Measurements from ENCODE around the gene FKBP1A.
"Not testable (repeated sequence)": the region's sequence is repeated elsewhere in the genome, so short reads cannot be mapped to it uniquely, and the experiment has no call there.

FKBP1A gene

GRCh38 chr20:1417273-1417672, 24.4 kb upstream of the FKBP1A start:
- DNase-seq (ENCODE audit: low spot score) = no peak

GRCh38 chr20:1415667-1416468, 23.0 kb upstream of the FKBP1A start:
- no peak for DNase-seq (ENCODE audit: low spot score)

- DNase-seq (ENCODE audit: low spot score) = no peak
These were observed 22.1 kb upstream of the FKBP1A start for GRCh38 chr20:1414982-1415381.

- DNase-seq (ENCODE audit: low spot score) = no peak
These were observed 12.9 kb upstream of the FKBP1A start for GRCh38 chr20:1405801-1406200.

GRCh38 chr20:1403624-1404023, 10.8 kb upstream of the FKBP1A start:
- DNase-seq (ENCODE audit: low spot score) = no peak

- DNase-seq (ENCODE audit: low spot score) = no peak
These were observed 9.3 kb upstream of the FKBP1A start for GRCh38 chr20:1402149-1402548.

- no peak for DNase-seq (ENCODE audit: low spot score)
These were observed 8.6 kb upstream of the FKBP1A start for GRCh38 chr20:1401451-1401907.

GRCh38 chr20:1399678-1400366, 7.0 kb upstream of the FKBP1A start:
- not testable (repeated sequence) for DNase-seq (ENCODE audit: low spot score)

- DNase-seq (ENCODE audit: low spot score) = not testable (repeated sequence)
These were observed 5.3 kb upstream of the FKBP1A start for GRCh38 chr20:1398185-1398584.

GRCh38 chr20:1397710-1398109, 4.9 kb upstream of the FKBP1A start:
- no peak for DNase-seq (ENCODE audit: low spot score)

GRCh38 chr20:1396702-1397101, 3.8 kb upstream of the FKBP1A start:
- DNase-seq (ENCODE audit: low spot score) = no peak

- DNase-seq (ENCODE audit: low spot score) = no peak
These were observed 3.4 kb upstream of the FKBP1A start for GRCh38 chr20:1396264-1396663.

- no peak for DNase-seq (ENCODE audit: low spot score)
These were observed 1.8 kb upstream of the FKBP1A start for GRCh38 chr20:1394686-1395085.

GRCh38 chr20:1393507-1393882, 641 bp upstream of the FKBP1A start:
- no peak for DNase-seq (ENCODE audit: low spot score)

- peak; percentile 26 for DNase-seq (ENCODE audit: low spot score)
These were observed 486 bp downstream of the FKBP1A start for GRCh38 chr20:1392443-1392692.

GRCh38 chr20:1391640-1392442, 1.0 kb downstream of the FKBP1A start:
- DNase-seq (ENCODE audit: low spot score) = no peak

- no peak for DNase-seq (ENCODE audit: low spot score)
These were observed 2.1 kb downstream of the FKBP1A start for GRCh38 chr20:1390581-1391403.

GRCh38 chr20:1389703-1390580, 2.9 kb downstream of the FKBP1A start:
- no peak for DNase-seq (ENCODE audit: low spot score)

GRCh38 chr20:1388741-1389483, 3.9 kb downstream of the FKBP1A start:
- no peak for DNase-seq (ENCODE audit: low spot score)

GRCh38 chr20:1388253-1388652, 4.6 kb downstream of the FKBP1A start:
- no peak for DNase-seq (ENCODE audit: low spot score)

All from hematopoietic multipotent progenitor cell treated with erythropoietin and hydrocortisone succinate and interleukin-3 and kit ligand, for 15 days (in vitro differentiated cells).